AG09309 (cell line): ENCODE measurements around the gene LBR.

Experiments
- DNase-seq: peaks from one replicate; pipeline ENCODE4 v3.0.0-alpha.2; 2010; ENCODE audit warnings: low read depth
- H3K4me3 ChIP-seq: 2 replicates; pipeline ENCODE4 v1.5.1; 2011; ENCODE audit warnings: mild to moderate bottlenecking, low read depth, low read length, moderate library complexity; ENCODE audit not compliant: control insufficient read depth
- TF ChIP-seq, protein P1 (sequence below): IDR thresholded peaks from 2 replicates; pipeline ENCODE4 v1.5.1; 2011; ENCODE audit warnings: mild to moderate bottlenecking, low read depth, low read length, inconsistent platforms; ENCODE audit not compliant: insufficient read depth, control insufficient read depth; ENCODE audit errors: missing control alignments

LBR gene

DNA sequence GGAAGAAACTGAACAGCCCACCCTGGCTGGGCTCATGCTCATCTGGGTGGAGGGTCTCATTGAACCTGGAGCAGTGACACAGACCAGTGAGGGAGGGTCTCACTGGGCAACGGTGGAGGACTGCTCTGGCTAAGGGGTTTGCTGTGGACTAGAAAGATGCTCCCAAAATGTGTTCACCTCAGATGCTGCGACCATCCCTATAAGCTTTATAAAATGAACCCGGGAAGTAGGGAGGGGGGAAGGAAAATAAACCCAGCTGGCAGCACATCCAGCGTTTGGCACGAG, 34.5 kb upstream of the LBR start:
- DNase-seq = no peak
- H3K4me3 ChIP-seq = no peak overlapping the region
- TF ChIP-seq, protein P1, sequence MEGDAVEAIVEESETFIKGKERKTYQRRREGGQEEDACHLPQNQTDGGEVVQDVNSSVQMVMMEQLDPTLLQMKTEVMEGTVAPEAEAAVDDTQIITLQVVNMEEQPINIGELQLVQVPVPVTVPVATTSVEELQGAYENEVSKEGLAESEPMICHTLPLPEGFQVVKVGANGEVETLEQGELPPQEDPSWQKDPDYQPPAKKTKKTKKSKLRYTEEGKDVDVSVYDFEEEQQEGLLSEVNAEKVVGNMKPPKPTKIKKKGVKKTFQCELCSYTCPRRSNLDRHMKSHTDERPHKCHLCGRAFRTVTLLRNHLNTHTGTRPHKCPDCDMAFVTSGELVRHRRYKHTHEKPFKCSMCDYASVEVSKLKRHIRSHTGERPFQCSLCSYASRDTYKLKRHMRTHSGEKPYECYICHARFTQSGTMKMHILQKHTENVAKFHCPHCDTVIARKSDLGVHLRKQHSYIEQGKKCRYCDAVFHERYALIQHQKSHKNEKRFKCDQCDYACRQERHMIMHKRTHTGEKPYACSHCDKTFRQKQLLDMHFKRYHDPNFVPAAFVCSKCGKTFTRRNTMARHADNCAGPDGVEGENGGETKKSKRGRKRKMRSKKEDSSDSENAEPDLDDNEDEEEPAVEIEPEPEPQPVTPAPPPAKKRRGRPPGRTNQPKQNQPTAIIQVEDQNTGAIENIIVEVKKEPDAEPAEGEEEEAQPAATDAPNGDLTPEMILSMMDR = no peak

DNA sequence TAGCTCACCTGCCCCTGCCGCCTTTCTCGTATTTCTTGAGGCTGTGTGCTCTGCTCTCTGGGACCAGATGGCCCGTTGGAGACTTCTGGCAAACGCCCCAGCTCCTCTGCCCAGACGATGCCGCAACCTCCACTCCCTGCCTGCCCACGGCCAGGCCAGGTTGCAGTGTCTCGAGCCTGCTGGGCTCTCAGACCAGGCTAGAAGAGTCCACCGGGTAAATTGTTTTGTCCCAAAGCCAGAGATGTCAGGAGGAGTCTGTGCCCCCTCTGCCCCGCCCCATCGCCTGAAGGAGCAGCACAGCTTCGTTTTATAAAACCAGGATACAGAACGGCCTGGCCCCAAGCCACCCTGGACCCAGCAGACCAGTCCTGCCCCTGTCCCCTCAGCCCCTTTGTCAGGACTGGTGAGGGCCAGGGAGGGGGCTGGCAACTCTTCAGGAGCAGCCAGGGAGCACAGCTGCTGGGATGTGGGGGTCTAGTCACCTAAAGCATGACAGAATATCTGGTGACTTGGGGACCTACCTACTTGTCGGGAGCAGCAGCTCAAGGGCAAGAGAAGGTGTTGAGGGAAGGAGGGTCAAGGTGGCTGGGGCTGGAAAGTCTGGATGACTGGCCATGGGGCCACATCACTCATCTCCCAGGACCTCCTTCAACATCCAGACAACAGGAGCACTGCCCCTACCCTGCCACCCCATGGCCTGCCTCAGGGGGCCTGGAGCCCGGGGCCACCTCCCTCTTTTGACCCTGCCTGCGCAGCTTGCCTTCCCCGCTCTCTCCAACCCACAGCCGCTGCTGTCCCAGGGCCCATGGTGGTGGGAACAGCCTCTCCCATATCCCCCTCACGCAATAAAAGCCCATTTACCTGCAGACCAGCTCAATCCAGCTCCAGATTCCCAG, 33.9 kb upstream of the LBR start:
- no peak overlapping the region for H3K4me3 ChIP-seq
- TF ChIP-seq, protein P1 = no peak

DNA sequence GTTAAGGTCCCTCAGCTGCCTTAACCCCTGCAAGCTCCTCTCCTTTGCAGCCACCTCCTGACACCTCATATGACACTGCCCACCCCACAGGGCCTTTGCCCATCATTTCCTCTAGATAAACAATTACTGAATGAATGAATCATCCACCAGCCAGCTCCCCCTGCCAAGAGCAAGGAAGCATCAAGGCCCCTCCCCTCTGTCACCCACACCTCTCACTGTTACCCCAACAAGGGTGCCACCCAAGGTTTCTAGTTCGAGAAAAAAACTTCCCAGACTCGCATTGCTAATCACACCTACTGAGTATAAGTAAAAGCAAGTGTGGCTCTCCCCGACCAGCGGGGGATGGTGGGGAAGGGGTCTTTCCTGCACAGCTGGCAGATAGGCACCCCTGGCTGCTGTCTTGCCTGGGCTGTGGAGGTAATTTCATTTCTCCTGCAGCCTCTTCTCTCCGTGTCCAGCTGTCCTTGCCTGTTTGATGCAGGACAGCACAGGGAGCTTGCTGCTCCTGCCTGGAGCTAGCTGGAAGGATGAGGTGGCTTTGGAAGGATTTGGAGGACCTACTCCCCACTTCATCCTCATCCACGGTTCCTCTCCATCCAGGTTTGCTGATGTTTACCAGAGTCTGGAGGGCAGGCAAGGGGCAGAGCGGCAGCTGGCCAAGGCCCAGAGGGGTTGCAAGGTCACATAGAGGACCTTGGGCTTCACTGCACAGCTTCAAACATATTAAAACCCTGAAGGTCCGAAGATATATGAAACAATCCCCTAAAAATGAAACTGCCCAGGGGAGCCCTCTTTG, 33.1 kb upstream of the LBR start:
- no peak for DNase-seq
- TF ChIP-seq, protein P1 = no peak
- no peak overlapping the region for H3K4me3 ChIP-seq

More for the DNA sequence above, 33.9 kb upstream of the LBR start:
- DNase-seq = no peak

DNA sequence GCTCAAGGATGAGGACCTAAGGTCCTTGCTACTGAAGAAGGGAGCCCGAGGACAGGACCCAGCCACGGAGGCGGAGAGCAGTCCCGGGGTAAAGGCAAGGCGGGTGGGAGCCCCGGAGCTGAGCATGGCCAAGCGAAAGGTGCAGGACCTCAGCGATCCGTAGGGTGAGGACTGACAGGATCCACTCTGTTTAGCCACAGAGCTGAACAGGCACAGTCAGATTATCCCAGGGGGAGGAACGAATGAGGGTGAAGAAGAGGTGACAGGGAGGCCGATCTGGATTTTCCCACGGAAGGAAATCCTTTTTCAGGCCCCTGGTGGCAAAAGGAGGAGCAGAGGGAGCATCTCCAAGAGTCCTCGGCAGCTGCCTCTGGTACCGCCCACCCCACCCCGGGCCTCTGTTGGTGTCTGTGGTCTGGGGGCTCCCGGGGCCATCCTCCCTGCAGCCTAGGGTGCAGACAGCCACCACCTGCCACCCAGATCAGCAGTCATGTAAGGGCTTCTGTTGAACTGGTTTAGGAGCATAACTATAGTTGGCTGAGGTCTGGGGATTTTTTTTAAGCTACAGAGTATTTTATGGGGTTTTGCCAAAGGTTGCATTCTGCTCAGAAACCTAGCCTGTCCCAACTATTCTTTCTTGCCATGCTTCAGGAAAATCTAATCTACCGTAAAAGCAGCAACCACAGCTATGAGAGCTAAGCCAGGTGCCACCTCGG, 32.3 kb upstream of the LBR start:
- TF ChIP-seq, protein P1 = no peak
- no peak for DNase-seq
- no peak overlapping the region for H3K4me3 ChIP-seq

DNA sequence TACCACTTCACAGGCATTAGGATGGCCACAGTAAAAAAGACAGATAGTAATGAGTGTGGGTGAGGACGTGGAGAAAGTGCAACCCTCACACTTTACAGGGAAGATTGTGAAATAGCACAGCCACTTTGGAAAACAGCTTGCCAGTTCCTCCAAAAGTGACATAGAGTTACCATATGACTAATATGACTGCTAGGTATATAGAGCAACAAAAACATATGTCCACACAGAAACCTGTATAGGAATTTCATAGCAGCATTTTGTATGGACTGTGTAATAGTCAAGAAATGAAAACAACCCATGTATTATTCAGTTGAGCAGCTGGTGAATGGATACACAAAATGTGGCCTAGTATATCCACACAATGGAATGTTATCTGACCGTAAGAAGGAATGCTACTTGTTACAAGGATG, 30.4 kb upstream of the LBR start:
- H3K4me3 ChIP-seq = no peak overlapping the region
- DNase-seq = no peak
- TF ChIP-seq, protein P1 = no peak

DNA sequence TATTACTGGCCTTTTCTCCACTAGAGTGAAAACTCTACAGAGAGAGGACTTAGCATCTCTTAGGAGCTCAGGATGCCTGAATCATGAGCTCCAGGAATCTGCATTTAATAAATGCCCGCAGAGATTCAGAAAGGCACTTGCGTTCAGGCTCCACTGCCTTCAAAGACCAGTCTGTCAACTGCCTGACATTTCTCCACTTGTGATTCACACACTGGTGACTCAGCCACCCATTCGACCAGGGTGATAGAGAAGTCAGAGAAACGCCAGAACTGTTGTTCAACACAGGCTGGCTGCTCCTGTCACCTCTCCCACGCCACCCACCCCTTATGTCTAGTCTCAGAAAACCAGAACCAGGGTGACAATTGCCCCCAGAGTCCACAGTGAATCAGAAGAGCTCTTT, 26.9 kb upstream of the LBR start:
- peak; percentile 41 for DNase-seq
- TF ChIP-seq, protein P1 = no peak
- H3K4me3 ChIP-seq = no peak overlapping the region
